Omental fat pad (tissue), 4 donors: ENCODE data around the gene ADCY2. TPM values are rescaled to one million over a fixed set of nuclear protein-coding genes. Genes with fewer than 3 reads are reported as not detected.

Source experiments
- ATAC-seq: fragments of 150-250 bp; one replicate; pipeline ENCODE4 v1.9.1; 2016; ENCODE audit warnings: mild to moderate bottlenecking, moderate library complexity; ENCODE audit not compliant: low FRiP score
- DNase-seq: peaks from one replicate; pipeline ENCODE4 v3.0.0-alpha.2; 2019; ENCODE audit warnings: low spot score
- total RNA-seq, 4 donors: library from RNA; depleted of rRNA; stranded (reverse); fragments of >200 nt; gene quantifications; one replicate each; pipeline ENCODE4 v1.1.0, GENCODE V29; 2016
- TF ChIP-seq, protein P1 (sequence below), 3 donors: fragments of 450-650 bp; IDR thresholded peaks; one replicate each; pipeline ENCODE4 v1.5.1; 2016 to 2017; ENCODE audit warnings: antibody characterized with exemption in 3 of 3, mild to moderate bottlenecking in 3 of 3, moderate library complexity in 2 of 3

The ADCY2 gene
- total RNA-seq, 4 donors from 2014 or later, result 1.1 to 2.4 (median 1.7) TPM

DNA sequence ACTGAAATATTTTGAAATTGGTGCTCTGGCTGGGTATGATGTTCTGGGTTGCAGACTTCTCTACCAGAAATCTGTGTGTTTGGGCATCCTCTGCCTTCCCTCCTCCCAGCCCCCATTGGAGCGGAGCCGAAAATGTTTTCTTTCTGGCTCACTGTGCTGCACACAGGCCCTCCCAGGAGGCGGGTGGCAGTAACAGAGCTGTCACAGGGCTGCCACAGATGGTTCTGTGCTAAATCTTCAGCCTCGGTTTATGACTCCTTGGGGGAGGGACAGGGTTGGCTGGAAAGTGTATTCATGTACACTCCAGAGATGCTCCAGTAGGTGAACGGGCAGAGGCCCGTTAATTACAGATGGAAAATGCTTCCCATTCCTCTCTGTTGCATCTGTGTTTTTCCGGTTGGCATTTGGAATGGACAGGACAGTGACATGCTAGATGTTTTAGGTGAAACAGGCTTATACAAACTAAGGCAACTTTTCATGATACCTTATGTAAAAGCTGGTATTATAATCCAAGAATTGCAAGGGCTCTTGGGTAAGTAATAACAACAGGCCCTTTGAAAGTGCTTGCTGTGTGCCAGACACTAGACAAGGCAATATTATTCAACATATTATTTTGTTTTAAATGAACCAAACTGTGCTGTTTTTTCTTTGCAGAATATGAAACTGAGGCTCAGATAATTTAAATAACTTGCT, 180.2 kb downstream of the ADCY2 start:
- DNase-seq, result no peak
- TF ChIP-seq, protein P1, sequence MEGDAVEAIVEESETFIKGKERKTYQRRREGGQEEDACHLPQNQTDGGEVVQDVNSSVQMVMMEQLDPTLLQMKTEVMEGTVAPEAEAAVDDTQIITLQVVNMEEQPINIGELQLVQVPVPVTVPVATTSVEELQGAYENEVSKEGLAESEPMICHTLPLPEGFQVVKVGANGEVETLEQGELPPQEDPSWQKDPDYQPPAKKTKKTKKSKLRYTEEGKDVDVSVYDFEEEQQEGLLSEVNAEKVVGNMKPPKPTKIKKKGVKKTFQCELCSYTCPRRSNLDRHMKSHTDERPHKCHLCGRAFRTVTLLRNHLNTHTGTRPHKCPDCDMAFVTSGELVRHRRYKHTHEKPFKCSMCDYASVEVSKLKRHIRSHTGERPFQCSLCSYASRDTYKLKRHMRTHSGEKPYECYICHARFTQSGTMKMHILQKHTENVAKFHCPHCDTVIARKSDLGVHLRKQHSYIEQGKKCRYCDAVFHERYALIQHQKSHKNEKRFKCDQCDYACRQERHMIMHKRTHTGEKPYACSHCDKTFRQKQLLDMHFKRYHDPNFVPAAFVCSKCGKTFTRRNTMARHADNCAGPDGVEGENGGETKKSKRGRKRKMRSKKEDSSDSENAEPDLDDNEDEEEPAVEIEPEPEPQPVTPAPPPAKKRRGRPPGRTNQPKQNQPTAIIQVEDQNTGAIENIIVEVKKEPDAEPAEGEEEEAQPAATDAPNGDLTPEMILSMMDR (IDR thresholded peaks at IDR 0.05), result no peak
- no peak for ATAC-seq

DNA sequence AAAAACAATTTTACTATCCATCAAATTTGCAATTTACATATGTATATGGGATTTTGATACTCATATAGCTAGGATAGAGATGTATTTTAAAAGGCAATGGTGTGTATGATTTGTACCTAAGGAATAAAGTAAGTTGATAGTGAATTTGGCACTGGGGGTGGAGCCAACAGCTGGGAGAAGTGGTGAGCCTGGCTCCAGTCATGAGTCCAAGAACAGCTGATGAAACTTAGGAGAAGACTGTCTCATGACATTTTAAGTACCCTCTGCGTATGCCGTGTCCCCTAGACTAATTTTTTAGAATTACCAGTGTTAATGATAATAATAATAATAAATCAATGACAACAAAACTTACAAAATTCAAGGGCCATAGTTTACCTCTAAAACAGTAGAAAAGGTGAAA, 181.4 kb downstream of the ADCY2 start:
- no peak for ATAC-seq
- DNase-seq, result no peak
- TF ChIP-seq, protein P1 (IDR thresholded peaks at IDR 0.05), result no peak

DNA sequence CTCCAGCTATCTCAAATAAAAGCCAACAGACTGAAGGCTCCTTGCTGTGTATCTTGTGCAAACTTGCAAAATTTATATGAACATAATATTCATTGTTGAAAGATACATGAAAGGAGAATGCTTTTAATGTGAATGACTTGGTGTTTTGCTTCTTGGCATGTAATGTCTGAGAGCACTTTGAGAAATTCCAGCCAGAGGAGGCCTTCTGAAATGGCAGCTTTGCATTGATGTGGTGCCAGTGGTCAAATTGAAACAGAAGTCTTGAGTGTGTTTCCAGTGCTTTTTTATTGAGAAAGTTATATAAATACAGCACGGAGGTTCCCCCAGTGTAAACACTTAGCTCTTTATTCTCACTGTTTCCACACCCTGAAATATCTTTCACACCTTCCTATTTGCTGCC, 182.1 kb downstream of the ADCY2 start:
- DNase-seq (no peak), ATAC-seq (no peak)
- TF ChIP-seq, protein P1 (IDR thresholded peaks at IDR 0.05), result no peak

DNA sequence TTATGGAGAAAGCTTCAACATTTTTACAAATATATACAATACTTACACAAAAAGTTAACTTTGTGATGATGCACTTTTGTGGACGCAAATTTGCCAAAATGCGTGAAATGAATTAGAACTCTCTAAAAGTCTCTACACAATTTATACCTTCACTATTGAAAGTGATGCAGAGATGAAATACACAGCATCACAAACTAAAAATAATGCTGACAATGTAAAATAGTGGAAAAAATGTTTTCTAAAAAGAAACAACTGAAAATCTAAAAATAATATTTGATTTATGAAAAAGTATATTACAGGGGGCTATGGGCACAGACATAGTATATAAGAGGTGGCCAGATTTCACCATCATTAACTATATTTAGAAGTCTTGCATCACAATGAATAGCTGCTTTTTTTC, 188.8 kb downstream of the ADCY2 start:
- TF ChIP-seq, protein P1 (IDR thresholded peaks at IDR 0.05), result no peak
- ATAC-seq (no peak), DNase-seq (no peak)

DNA sequence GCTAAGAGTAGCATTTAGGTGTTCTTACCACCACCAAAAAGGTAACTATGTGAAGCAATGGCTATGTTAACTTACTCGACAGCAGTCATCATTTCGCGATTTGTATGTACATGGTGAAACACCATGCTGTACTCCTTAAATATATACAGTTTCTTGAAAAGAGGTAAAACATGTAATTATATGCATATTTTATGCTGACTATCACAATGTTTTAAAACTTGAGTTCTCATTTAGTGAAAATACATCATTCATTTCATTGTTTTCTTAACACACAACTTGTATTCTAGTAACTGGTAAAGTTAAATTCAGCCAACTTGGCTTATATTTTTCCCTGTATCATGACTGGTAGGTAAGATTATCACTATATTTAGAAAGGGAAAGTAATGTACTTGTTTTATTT, 189.9 kb downstream of the ADCY2 start:
- TF ChIP-seq, protein P1 (IDR thresholded peaks at IDR 0.05), result no peak
- ATAC-seq (no peak), DNase-seq (no peak)

DNA sequence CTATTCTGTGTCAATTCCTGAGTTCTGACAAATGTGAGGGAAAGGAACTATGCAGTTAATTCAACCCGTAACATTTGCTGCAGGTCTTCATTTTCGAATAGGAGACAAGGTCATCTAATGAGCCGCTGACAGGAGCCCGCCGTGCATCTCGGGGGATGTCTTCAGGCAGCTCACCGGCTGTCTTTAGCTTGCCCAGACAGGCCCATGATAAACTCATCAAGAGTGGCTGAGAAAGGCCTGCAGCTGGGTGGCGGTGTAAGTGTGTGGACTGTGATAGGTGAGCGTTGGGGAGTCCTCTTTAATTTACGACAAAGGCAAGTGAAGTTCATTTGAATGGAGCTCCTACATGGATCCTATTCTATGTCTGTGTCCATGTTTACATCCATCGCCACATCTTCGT, 190.5 kb downstream of the ADCY2 start:
- ATAC-seq, result no peak
- no peak for DNase-seq
- TF ChIP-seq, protein P1 (IDR thresholded peaks at IDR 0.05), result no peak

DNA sequence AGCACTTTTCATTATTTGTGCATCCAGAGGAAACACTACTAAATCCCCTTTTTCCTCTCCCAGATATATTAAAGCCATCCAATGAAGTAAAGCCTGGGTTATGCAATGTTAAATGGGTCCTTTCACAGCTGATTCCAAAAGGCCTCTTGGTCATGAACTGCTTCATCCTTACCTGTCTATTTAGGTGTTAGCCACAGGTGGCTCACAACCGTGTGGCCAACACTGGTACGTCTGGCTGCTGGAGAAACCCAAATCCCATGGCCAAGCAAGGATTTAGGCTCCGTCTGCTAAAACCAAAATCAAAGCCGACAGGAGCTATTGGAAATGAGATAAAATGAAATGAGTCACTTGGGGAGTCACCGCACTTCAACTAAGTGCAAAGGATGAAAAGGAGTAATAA, 193.9 kb downstream of the ADCY2 start:
- no peak for DNase-seq
- TF ChIP-seq, protein P1 (IDR thresholded peaks at IDR 0.05), result no peak
- ATAC-seq, result no peak
